GM19324 (cell line): Measurements from ENCODE around the gene KLF11.
"Not testable (repeated sequence)": the region's sequence is repeated elsewhere in the genome, so short reads cannot be mapped to it uniquely, and the experiment has no call there.

Experiments used
- ATAC-seq: cut with Tn5 transposase; IDR thresholded peaks from one replicate; pipeline ENCODE4 v1.9.1; 2021; ENCODE audit warnings: mild to moderate bottlenecking, moderate library complexity; ENCODE audit not compliant: unreplicated experiment, low FRiP score

KLF11 gene

DNA sequence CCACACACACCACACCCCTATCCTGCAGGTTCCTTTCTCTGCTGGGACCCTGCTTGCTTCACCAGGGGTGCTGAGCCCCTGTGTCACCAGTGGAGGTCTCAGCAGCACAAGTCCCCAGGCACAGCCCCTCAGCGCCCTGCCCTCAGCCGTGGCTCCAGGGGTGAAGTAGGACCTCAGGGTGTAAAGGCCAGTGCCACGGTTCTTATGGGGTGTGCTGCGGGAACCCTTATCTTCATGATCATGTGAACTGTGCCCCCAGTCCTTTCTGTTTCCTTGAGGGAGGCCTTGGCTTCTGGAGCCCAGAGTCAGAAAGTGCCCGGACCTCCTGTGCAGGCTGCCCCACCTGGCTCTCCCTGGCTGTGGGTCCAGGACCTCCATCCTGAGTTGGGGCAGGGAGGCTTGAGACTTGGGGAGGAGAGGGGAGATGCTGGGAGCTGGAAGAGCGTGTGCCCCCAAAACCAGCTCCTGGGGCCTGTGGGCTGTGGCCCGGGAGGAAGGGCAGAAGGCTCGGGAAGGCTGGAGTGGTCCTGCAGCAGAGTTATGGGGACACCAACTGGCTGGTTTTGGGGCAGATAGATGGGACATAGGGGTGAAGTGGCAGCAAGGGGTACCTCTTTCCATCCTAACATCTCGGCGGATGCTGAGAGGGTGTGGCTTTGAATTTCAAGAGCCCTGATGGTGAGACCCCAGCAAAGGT is 20.2 kb upstream of the KLF11 start:
- ATAC-seq: no peak

DNA sequence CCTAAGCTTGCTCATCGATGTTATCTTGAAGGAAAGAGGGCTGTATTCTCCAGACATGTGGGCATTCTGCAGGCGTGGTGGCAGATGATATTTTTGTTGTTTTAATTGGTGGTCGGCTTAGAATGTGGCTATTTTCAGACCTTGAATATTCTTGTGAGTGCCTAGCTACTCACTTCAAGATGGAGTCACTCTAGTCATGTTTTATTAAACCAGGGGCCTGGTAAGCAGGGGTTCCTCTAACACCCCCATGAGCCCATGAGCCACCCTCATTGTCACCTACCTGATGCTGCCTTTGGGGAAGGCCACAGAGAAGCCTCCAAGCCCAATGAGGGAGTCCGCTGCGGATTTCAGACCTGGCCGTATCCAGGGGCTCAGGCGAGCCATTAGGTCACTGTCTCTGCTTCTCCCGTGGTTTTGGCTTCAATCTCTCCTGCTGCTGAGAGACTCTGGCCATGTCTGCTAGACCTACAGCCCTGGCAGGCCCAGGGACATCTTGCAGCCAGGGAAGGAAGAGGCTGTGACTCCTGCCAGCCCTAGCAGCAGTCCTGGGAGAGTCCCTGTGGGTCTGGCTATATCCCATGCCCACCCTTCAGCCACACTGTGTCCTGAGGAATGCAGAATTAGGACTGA is 16.3 kb upstream of the KLF11 start:
- ATAC-seq: no peak

DNA sequence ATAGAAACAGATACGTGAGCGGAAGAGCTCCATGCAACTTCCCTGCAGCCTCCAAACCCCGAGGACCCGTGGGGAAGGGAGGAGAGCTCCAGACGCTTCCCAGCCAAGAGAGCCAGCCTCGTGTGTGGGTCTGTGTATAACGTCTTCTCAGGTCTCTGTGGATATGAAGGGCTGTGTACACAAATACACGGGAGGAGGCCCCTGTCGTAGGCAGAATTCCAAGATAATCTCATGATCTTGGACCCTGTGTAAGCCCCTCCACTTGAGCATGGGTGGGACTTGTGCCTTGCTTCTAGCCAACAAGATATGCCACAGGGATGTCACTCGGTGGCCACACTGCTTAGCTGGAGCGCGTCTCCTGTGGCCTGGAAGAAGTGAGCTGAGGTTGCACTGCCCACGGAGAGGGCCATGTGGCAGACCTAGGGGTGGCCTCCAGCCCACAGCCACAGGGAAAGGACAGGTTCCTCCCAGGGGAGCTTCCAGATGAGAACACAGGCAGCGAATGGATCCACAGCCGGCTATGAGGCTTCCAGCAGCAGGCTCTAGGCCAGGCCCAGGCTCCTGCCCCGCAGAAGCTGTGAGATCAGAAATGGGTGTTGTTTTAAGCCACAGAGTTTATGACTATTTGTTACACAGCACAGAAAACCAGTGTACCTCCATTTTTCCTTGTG is 15.6 kb upstream of the KLF11 start:
- ATAC-seq: no peak

DNA sequence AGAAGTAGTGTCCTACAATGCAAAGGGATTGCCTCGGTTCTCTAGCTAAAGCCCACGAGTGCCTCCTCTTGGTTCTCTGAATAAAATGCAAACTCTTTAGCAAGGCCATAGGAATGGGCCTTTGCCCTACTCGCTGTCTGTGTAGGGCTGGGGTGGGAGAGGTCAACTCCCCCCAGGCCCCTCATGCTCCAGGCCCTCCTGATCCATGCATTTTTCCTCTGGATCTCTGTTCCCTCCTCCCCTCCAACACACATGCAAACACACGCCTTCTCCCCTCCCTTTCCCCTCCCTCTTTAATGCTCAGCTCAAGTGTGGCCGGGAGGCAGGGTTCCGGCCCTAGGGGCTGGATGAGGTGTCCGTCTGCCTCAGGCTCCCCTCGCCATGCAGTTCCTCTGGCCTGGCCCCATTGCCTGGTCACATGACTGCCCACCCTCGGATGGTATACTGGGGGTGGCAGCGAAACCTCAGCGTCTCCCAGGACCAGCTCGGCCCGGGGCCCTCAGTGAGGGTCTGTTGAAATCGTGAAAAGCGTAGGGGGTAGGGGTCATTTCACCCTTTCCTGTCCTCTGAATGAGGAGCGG is 14.9 kb upstream of the KLF11 start:
- no peak for ATAC-seq

DNA sequence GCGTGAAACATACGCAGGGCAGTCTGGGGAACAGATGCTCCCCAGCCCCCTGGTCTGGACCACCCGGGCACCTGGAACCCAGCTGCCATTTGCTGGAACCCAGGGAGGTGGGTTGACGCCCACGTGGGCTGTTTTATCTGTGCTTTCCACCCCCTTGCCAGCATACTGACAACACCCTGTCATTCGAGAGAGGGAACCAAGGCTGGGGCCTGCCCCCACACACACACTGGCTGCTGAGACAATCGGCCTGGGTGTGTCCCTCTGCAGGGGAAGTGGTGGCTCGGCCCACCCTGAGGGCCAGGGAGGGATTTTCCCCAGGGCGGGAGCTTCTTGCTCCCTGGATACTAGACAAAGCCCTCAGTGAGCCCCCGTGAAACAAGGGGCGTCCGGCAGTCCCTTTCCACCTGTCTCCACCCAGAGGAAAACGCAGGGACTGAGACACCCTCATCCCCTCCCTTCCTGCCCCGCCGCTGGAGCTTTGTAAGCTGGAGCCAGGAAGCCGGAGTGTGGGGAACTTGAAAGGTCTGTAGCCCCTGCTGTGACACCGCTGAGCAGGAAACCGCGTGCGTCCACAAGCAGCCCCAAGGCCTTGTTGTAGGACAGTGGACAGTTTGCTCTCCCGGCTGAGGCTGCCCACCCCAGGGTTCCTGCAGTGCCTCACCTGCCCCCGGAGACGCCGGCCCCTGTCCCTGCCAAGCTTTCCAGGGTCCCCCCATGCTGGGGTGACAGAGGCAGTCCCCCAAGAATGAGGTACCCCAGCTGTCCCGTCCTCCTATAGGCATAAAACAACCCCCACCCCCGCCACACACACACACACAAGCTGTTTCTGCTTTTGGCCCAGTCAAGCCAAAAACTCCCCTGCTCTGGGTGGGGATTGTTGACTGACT is 14.1 kb upstream of the KLF11 start:
- no peak for ATAC-seq

DNA sequence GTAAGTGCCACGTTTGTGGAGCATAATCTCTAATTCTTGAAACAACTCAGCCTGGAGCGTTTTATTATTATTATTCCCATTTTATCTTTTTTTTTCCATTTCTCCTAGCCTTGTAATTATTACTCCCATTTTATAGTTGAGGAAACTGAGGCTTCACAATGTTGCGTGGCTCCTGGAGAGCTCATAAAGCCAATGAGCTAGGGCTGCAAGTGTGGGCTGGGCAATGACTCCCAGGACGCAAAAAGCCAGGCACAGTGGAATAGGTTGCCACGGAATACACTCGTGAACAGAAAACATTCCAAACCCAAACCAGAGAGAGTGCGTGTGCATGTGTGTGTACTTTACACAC is 13.5 kb upstream of the KLF11 start:
- no peak for ATAC-seq

DNA sequence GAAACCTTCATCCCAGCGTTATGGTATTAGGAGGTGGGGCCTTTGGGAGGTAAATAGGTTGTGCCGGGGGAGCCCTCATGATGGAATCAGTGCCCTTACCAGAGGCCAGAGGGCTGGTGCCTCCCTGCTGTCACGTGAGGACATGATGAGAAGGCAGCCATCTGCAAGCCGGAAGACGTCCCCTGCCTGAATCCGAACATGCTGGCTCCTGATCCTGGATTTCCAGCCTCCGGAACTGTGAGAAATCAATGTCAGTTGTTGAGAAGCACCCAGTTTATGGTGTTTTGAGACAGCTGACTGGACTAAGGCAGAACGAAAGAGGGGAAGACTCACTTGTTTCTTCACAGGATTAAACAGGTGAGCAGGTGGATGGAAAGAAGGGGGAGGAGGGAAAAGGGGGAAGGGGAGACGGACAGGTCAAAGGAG is 13.0 kb upstream of the KLF11 start:
- no peak for ATAC-seq

DNA sequence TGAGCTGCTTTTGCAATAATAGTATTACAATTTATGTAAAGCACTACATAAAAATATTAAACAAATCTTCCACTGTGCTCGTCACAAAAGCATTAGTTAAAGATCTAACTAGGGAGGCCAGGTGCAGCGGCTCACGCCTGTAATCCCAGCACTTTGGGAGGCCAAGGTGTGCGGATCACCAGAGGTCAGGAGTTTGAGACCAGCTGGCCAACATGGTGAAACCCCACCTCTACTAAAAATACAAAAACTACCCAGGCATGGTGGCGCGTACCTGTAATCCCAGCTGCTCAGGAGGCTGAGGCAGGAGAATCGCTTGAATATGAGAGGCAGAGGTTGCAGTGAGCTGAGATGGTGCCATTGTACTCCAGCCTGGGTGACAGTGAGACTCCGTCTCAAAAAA is 12.6 kb upstream of the KLF11 start:
- ATAC-seq: not testable (repeated sequence)

DNA sequence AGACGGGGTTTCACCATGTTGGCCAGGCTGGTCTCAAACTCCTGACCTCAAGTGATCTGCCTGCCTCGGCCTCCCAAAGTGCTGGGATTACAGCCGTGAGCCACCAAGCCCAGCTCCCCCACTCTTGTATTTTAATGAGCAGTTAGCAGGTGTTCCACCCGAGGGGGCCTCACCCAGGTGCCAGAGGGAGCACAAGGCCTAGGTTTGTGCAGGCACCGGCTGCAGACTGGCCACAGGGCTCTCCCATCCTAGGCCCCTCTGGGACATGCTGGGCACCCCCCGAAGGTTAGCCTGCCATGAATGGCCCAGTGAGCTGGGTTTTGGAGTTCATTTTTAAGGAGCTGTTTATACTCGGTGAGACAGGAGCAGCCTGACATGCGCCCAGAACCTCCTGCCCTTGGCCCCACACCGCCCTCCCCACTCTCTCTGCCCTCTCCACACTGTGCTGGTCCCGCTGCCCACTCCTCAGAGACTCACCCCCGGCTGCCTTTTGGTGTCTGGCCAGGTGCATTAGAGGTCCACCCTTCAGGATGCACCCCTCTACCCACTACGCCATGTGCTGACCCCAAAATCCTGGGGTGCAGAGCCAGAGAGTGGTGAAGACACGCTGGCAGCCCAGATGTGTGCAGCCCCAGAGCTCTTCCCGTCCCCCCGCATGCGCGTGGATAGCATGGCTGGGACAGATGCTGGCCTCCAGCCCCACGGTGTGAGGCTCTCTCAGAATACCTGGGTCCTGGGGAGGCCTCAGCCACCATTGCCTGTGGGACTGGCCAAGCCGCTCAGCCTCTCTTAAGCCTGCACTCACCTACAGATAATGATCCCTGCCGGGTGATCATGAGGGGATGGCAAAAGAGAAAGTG is 11.2 kb upstream of the KLF11 start:
- no peak for ATAC-seq

DNA sequence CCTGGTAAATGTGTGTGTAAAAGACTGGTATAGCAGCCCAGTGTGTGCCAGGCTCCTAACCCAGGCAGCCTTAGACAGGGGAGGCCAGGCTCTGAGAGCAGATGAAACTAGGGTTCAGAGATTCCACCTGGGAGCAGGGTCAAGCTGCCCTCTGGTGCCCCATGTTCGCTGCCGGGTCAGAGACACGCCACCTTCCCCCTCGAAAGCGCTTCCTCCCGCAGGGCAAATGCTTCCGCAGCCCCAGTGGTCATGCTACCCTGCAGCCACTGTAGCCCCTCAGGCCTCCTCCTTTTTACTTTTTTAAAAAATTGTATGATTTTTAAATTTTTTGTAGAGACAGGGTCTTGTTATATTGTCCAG is 10.6 kb upstream of the KLF11 start:
- no peak for ATAC-seq

DNA sequence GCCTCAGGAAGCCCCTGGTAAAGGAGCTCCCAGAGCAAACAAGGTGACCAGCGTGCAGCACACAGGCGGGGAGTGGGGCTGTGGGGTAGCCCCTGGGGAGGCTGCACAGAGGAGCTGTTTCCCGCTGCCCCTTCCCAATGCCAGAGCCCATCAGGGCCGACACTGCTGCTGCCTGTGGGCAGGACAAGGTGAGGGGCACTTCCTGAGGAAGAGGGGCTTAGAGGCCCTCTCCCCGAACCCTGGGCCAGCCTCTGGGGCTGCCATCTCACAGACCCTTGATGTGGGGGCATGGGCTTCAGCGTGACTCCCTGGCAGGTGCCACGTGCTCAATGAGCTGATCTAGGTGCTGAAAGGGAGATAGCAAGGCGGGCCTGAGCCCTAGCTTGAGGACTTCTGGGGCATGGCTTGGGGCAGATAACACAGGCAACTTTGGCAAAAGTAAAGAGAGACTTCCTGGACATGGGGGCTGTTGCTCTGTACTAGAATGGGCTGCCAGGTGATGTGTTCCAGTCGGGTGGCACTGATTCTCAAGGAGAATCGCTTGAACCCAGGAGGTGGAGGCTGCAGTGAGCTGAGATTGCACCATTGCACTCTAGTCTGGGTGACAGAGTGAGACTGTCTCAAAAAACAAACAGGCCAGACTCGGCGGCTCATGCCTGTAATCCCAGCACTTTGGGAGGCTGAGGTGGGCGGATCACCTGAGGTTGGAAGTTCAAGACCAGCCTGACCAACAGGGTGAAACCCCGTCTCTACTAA is 9.9 kb upstream of the KLF11 start:
- no peak for ATAC-seq

DNA sequence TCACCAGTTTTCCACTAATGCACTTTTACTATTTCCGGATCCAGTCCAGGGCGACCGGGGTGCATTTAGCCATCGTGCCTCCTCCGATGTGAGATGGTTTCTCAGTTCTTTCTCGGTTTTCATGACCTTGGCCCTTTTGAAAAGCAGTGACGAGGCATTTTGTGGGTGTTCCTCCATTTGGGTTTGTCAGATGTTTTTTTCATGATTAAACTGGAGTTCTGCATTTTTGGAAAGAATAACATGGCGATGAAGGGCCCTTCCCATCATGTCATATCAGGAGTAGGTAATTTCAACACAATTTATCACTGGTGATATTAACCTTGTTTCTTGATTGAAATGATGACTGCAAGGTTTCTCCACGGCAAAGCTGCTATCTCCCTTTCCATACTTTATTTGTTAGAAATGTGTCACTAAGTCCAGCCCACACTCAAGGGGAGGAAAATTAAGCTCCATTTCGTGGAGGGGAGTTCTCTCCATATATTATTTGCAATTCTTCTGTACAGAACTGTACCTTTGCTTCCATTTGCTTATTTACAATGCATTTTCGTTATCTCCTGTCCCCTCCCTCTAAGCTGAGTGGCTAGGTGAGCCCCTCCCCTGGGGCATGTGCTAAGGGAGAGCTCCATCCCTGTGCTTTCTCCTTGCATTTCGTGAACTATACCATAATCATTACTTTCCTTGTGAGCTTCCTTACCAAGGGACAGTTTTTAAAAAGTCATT is 8.9 kb upstream of the KLF11 start:
- no peak for ATAC-seq

DNA sequence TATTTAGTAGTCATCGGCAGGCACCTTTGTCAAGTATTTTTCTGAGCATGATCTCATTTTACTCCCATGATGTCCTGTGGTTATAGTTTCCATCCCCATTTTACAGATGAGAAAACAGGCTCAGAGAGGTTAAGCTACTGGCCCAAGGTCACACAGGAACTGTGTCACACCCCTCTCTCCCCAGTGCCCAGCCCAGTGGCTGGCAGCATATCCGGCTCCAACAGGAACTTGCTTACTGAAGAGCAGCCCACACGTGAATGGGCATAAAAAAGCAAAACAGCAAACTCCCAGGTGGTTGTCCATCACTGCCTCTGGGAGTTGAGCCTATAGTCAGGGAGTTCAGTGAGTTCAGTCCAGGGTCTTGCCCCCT is 8.3 kb upstream of the KLF11 start:
- no peak for ATAC-seq

DNA sequence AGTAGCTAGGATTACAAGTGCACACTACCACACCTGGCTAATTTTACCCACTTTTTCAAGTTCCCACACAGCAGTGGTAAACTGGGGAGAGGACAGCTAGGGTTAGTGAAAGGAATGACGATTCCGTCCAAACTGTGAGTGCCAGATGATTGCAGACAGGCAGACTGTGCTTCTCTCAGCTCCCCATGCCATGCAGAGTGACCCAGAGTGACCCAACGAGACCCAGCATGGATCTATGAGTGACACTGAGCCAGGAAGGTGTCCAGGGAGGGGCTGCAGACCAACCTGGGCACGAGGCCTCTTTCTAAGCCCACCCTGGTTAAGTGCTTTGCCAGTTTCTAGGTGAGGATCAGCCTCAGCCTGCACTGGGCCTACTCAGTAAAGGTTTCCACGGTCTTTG is 7.7 kb upstream of the KLF11 start:
- no peak for ATAC-seq

DNA sequence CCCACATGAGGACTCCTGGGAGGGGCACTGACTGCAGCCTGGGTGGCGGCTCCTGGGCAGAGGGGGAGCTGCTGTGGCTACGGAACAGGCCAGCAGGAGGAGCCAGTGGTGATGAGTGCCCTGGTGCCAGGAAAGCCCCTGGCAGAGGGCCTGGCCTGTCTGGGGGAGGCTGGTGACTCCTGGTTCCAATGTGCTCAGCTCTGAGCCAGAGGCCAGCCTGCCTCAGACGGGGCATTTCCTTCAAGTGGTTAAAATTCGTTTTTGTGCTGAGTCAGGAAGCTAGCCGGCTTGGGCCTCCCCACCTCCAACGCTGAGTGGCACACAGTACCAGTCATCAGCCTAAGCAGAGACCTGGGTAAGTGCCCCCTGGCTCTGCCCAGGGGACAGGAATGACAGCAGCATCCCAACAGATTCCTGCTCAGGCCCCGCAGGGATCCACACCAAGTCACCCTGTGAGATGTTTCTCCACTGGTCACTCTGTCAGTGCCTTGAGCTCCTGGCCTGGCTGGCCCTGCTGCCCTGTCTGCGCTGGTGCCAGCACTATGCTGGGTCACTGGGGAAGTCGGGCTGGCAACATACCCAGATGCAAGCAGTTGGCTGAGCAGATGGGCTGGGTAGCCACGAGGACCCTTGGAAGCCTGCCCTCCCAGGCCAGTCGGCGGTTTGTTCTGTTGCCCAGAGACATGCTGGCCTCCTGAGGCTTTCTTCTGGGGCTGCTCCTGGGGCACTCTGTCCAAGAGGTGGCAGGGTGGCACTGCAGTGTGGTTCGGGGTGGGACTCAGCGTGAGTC is 7.1 kb upstream of the KLF11 start:
- no peak for ATAC-seq

DNA sequence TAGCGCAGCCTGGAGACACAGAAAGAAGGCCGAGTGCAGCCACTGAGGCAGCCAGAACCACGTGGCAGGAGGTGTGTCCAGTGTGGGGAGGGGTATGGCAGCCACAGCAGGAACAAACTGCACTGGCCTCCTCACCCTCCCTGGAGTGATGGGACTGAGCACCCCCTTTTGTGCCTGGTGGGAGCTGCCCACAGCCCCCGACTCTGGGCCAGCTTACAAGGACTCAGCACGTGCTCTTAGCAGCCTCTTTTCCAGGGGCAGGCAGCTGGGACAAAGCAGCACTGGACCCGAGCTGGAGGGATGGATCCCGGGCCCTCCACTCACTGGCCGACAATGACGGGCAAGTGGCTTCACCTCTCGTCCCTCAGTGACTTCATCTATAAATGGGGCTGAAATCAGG is 5.2 kb upstream of the KLF11 start:
- ATAC-seq: no peak

DNA sequence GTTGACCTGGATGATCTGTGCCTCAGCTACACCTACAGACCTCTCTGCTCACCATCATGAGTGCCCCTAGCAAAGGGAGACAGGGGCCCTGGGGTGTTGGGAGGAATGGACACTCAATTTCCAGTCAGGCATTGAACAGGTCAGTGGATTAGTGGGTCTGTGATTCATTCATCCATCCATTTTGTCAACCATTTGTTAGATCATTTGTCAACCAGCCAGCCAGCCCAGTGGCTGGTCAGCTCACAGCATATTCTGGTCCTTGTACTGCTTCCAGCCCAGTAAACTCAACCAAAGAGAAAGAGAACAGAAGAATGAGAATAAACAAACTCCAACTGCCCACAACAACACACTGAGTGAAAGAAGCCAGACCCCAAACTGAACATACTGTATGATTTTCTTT is 4.6 kb upstream of the KLF11 start:
- no peak for ATAC-seq
